GM21825 (cell line): ENCODE data around the gene MDFIC2.

Experiments
- ATAC-seq: cut with Tn5 transposase; IDR thresholded peaks from one replicate; pipeline ENCODE4 v1.9.1; 2021; ENCODE audit warnings: mild to moderate bottlenecking, moderate library complexity; ENCODE audit not compliant: unreplicated experiment

Gene MDFIC2

DNA sequence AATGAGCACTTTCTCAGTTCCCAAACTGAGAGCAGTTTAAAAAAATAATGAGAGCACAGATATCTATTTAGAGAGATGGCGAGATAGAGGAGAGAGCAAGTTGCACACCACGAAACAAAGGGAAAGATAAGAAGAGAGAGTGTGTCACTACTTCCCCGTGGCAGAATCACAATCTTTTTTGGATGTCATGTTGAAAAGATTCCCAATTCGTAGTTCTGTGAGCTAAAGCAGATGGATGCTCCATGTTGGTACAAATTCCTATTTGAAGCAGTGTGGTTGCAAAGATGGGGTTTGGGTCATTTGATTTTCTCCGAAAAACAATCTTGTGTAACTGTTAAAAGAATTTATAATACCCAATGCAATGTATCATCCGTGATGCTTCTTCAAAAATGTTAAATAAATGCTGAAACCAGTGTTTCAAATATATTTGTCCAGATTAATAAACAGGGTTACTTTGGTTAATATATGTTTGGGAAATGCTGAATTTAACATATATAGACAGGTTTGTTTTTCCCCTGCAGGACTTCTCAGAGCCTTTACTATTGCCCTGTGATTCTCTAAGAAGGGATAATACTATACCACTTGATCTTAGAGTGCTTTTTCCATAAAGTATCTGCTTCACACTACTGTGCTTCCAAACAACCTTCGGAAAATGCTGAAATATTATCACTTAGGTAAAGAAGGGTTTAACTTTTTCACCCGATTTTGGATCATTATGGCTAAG is 128.5 kb downstream of the MDFIC2 start:
- ATAC-seq = no peak

DNA sequence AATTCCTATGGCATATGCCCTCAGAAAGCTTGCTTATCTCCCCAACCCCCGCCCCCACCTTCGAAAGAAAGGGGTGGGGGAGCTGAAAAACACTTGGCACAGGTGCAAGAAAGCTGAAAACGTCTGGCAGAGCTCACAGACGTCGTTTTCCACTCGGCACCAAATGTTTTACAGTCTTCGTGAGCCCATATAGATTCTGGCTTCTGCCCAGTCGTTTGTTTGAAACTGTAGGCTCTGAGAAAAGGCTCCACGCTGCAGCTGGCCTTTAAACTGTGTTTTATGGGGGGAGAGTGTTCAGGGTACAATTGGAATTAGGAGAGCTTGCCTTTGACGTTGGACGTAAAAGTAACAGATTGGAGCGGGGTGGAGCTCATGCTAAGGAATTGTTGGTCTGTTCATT is 130.3 kb downstream of the MDFIC2 start:
- ATAC-seq = no peak

GRCh38 chr3:70180664-70181063 is 131.8 kb downstream of the MDFIC2 start:
- ATAC-seq = peak; percentile 66

DNA sequence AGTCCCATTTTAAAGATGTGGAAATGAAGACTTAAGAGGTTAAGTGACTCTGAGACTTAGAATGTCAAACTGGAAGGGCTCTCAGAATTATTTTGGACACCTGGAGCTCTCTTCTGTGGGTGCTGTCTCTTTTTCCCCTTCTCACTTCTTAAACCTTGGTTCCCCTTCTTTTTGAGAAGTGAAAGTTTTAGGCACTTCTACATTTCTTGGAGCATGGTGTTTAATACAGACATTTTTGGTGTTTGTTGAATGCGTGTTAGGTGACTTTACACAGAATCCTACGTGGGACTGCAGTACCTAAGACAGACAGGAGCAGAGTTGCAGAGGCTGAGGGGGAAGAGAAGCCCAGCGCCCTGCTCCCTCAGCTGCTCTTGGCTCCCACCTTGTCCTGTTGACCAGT is 133.3 kb downstream of the MDFIC2 start:
- ATAC-seq = peak; percentile 61

DNA sequence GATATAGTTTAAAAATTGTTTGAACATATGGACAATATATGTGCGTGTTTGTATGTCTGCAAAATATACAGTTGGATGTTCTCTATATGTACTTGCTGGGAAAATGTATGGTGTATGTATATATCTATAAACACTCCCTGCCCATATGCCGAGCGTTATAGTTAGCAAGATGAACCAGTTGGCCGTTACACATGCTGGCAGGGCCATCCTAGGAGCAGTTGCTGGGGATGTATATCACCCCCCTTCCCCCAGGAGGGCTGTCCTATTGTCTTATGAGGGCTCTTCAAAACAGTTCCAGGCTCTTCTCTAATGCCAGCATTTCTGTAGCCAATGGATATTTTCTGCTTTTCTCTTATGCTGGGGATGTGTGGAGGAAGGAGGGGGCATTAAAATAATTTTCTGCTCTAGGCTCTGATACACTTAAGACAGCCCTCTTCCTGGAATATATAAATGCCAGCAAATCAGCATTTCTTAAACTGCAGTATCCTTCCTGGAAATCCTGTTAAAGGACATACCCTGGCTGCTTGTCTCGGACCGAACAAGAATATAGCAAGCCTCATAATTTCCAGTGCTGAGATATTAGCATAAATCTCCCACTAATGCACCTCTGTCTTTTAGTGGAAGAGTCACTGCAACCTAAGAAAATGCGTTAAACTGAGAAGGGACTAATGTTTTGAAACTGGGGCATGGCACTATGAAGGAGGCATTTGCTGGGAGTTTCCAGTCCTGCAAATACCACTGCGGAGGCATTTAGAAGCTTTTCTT is 134.4 kb downstream of the MDFIC2 start:
- ATAC-seq = no peak

GRCh38 chr3:70176224-70176623 is 136.2 kb downstream of the MDFIC2 start:
- no peak for ATAC-seq

GRCh38 chr3:70156808-70157207 is 155.6 kb downstream of the MDFIC2 start:
- ATAC-seq = no peak

GRCh38 chr3:70150599-70150998 is 161.8 kb downstream of the MDFIC2 start:
- ATAC-seq = no peak

DNA sequence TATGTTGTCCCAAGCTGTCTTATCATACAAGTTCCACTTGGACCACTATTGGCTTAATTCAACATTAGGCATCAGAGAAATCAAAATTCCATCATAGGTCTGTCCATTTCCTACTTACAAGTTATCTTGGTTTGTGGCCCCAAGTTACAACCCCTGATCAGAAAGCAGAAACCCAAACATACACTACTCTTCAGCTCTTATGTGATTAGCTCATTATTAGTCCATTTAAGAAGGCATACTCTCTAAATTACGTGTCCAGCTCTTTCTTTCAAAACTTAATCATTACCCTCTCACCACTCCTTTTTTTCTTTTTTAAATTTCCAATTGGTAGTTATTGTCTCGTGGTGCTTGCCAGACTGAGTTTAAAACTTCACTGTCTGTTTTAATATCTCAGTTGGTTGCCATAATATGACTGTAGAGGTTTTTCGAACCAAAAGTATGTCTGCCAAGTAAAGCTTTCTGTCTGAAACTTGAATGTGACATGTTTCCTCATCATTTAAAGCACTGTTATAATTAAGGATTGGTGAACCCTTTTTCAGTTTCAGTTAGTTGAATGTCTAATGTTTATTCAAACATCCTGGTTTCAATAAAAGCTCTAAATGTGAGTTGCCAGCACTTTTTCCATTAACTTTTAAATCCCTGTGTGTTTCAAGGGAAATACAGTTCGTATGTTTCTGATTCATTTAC is 162.6 kb downstream of the MDFIC2 start:
- ATAC-seq = no peak
